ENCODE measurements around the gene UBAC2. TPM values are rescaled to one million over a fixed set of nuclear protein-coding genes. Genes with fewer than 3 reads are reported as not detected.
"Not testable (repeated sequence)": the region's sequence is repeated elsewhere in the genome, so short reads cannot be mapped to it uniquely, and the experiment has no call there.

The UBAC2 gene
- polyA plus RNA-seq, 12 donors: 55.0 to 125 (median 89.2) TPM; not detected in 1

- no peak for DNase-seq
These were observed 28.4 kb downstream of the UBAC2 start for GRCh38 chr13:99228737-99229691.

- not testable (repeated sequence) for DNase-seq
These were observed 29.9 kb downstream of the UBAC2 start for GRCh38 chr13:99230588-99230987.

GRCh38 chr13:99230991-99231390 lies 30.3 kb downstream of the UBAC2 start:
- no peak for DNase-seq

- no peak for DNase-seq
These were observed 31.1 kb downstream of the UBAC2 start for GRCh38 chr13:99231721-99232120.

- no peak for DNase-seq
These were observed 37.5 kb downstream of the UBAC2 start for GRCh38 chr13:99237981-99238662.

GRCh38 chr13:99246100-99246499 lies 45.4 kb downstream of the UBAC2 start:
- DNase-seq: no peak

- DNase-seq: not testable (repeated sequence)
These were observed 48.5 kb downstream of the UBAC2 start for GRCh38 chr13:99249178-99249577.

GRCh38 chr13:99249606-99250005 lies 49.0 kb downstream of the UBAC2 start:
- DNase-seq: not testable (repeated sequence)

GRCh38 chr13:99250982-99251825 lies 50.5 kb downstream of the UBAC2 start:
- DNase-seq: no peak

- no peak for DNase-seq
These were observed 51.3 kb downstream of the UBAC2 start for GRCh38 chr13:99251921-99252320.

- DNase-seq: peak; percentile 52
These were observed 54.2 kb downstream of the UBAC2 start for GRCh38 chr13:99254830-99255229.

GRCh38 chr13:99255271-99255670 lies 54.6 kb downstream of the UBAC2 start:
- no peak for DNase-seq

GRCh38 chr13:99256283-99256682 lies 55.6 kb downstream of the UBAC2 start:
- no peak for DNase-seq

GRCh38 chr13:99256709-99257108 lies 56.1 kb downstream of the UBAC2 start:
- DNase-seq: no peak

- DNase-seq: no peak
These were observed 56.6 kb downstream of the UBAC2 start for GRCh38 chr13:99257291-99257690.

- no peak for DNase-seq
These were observed 57.7 kb downstream of the UBAC2 start, which contains the start of gene GPR18 for GRCh38 chr13:99258210-99258860. GPR18 (minus strand) TSS chr13:99258379; CDS start chr13:99255872, 2,507 bp downstream.

- no peak for DNase-seq
These were observed 58.3 kb downstream of the UBAC2 start for GRCh38 chr13:99258946-99259345.

- DNase-seq: no peak
These were observed 59.6 kb downstream of the UBAC2 start for GRCh38 chr13:99260216-99260615.

GRCh38 chr13:99261059-99261458 lies 60.4 kb downstream of the UBAC2 start:
- no peak for DNase-seq

GRCh38 chr13:99263126-99263785 lies 62.6 kb downstream of the UBAC2 start:
- DNase-seq: no peak

GRCh38 chr13:99264051-99264450 lies 63.4 kb downstream of the UBAC2 start:
- no peak for DNase-seq
